OCI-LY7 (cell line): ENCODE data around the gene GABPB2.

ENCODE experiments used
- CTCF ChIP-seq: fragments of 200-600 bp; sonication (generic); conservative IDR thresholded peaks from 2 replicates; pipeline ENCODE4 v1.5.1; 2014; ENCODE audit warnings: mild to moderate bottlenecking, antibody characterized with exemption, low read length, moderate library complexity, mixed read lengths
- EZH2phosphoT487 ChIP-seq: fragments of 200-600 bp; sonication (generic); IDR thresholded peaks from 2 replicates; pipeline ENCODE4 v1.6.1; 2018; ENCODE audit warnings: low read depth, borderline replicate concordance, mild to moderate bottlenecking, mixed run types, antibody characterized with exemption, low read length, moderate library complexity, mixed read lengths

GRCh38 chr1:151142411-151143056 lies 72.0 kb downstream of the GABPB2 start:
- TF ChIP-seq CTCF (no peak), EZH2phosphoT487 (no peak)
